ENCODE results near the gene NR2F1. TPM values are rescaled to one million over a fixed set of nuclear protein-coding genes. Genes with fewer than 3 reads are reported as not detected.

NR2F1 gene
- total RNA-seq, 1 donor from 2014 or later = 83.2 TPM

- intact Hi-C loops (cut with DNase I) = no loop called here
- ATAC-seq (no peak), DNase-seq (no peak)
- TF ChIP-seq CTCF (IDR thresholded peaks at IDR 0.05) = no peak
- Histone ChIP-seq H3K27ac (peak overlapping the region; percentile 86), H3K27me3 (peaks cover 63% of the 10 kb centered on the region), H3K4me1 (peaks cover 26% of the 10 kb centered on the region), H3K36me3 (no peaks in the 10 kb centered on the region), H3K9me3 (no peaks in the 10 kb centered on the region), H3K4me3 (no peak overlapping the region)
Observed at GRCh38 chr5:93576994-93577853, 5.8 kb upstream of the NR2F1 start.

- H3K4me3 ChIP-seq = peak overlapping the region; percentile 65
Observed at GRCh38 chr5:93577854-93578812, 4.9 kb upstream of the NR2F1 start.

DNA sequence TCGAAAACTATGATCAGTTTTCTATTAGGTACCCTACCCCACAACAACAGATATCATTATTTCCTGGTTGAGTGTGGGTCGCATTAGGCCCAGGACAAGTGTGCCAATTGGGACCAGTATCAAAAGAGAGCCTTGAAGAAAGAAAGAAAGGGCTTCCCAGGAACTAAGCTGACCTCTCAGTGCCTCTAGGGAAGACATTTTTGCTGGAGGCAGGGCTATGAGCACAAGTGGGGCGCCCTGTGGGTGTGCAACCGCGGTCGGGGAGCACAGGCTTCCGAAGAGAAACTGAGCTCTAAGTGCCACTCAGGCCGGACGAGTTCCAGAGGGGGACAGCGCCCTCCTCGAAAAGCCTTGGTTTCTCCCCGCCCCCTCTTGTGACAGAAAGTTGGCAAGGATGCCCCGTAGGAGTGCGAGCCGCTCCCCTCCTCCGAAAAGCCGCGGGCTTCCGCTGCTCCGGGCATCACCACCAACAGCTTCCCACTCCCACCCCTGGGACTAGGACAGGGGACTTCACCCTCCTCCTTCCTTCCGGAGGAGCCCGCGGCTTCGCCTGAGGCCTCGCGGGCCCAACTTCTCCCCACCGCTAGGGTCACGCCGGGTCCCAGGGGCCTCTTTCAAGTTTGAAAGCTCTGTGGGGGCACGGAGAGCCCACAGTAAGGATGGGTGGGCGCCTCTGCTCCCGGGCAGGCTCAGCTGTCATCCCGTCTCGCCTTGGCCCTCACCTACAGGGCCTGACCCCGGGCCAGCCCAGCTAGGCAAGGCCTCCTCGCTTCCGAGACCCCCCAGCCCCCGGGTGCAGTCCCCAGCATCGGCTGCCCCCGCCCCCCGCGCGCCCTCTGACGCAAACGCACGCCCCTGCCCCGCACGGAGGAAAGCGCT, 4.0 kb upstream of the NR2F1 start:
- H3K36me3 ChIP-seq = no peaks in the 10 kb centered on the region
- peaks cover 26% of the 10 kb centered on the region for H3K4me1 ChIP-seq
- DNase-seq = no peak
- peak; percentile 50 for ATAC-seq
- H3K9me3 ChIP-seq = no peaks in the 10 kb centered on the region
- H3K27me3 ChIP-seq = peaks cover 60% of the 10 kb centered on the region
- H3K4me3 ChIP-seq = peak overlapping the region; percentile 65
- no peak for TF ChIP-seq CTCF (IDR thresholded peaks at IDR 0.05)
- H3K27ac ChIP-seq = peak overlapping the region; percentile 86
- intact Hi-C loops (cut with DNase I) = no loop called here

More at GRCh38 chr5:93577854-93578812, 4.9 kb upstream of the NR2F1 start:
- Histone ChIP-seq H3K4me1 (peaks cover 26% of the 10 kb centered on the region), H3K27me3 (peaks cover 62% of the 10 kb centered on the region), H3K36me3 (no peaks in the 10 kb centered on the region), H3K9me3 (no peaks in the 10 kb centered on the region), H3K27ac (peak overlapping the region; percentile 86)
- DNase-seq (no peak), ATAC-seq (no peak)
- intact Hi-C loops (cut with DNase I) = no loop called here
- no peak for TF ChIP-seq CTCF (IDR thresholded peaks at IDR 0.05)

- intact Hi-C loops (cut with DNase I) = loop anchor here (10.0 kb wide), 1 partner anchor 215 kb away; no protein-coding TSS in a partner anchor
Observed at GRCh38 chr5:93579692-93580062, 3.3 kb upstream of the NR2F1 start.

More at GRCh38 chr5:93579692-93580062, 3.3 kb upstream of the NR2F1 start:
- H3K9me3 ChIP-seq = no peaks in the 10 kb centered on the region
- H3K4me3 ChIP-seq = peak overlapping the region; percentile 65
- H3K27me3 ChIP-seq = peaks cover 54% of the 10 kb centered on the region
- H3K27ac ChIP-seq = peak overlapping the region; percentile 86
- ATAC-seq (peak; percentile 16), DNase-seq (no peak)
- H3K36me3 ChIP-seq = no peaks in the 10 kb centered on the region
- TF ChIP-seq CTCF (IDR thresholded peaks at IDR 0.05) = no peak
- H3K4me1 ChIP-seq = peaks cover 26% of the 10 kb centered on the region

Measured in upper lobe of right lung (tissue), 1 donor.